Keratinocyte (primary cell): ENCODE measurements around the gene NEU2.

ENCODE experiments used
- EZH2 ChIP-seq: IDR thresholded peaks from one replicate; pipeline ENCODE4 v1.6.1; 2012; ENCODE audit warnings: inconsistent platforms, mild to moderate bottlenecking, low read length, moderate library complexity
- TF ChIP-seq, protein P1 (sequence below), 3 experiments: IDR thresholded peaks in 1 of 3; conservative IDR thresholded peaks in 1 of 3; optimal IDR thresholded peaks in 1 of 3; 2 replicates in 2 of 3; 3 replicates in 1 of 3; pipeline versions ENCODE3 to v1.5.1; 2011; ENCODE audit warnings: low read length in 3 of 3, mild to moderate bottlenecking in 3 of 3, moderate library complexity in 2 of 3, control low read depth in 1 of 3, inconsistent platforms in 1 of 3; ENCODE audit not compliant: insufficient read depth in 2 of 3; ENCODE audit errors: extremely low read depth in 1 of 3

DNA sequence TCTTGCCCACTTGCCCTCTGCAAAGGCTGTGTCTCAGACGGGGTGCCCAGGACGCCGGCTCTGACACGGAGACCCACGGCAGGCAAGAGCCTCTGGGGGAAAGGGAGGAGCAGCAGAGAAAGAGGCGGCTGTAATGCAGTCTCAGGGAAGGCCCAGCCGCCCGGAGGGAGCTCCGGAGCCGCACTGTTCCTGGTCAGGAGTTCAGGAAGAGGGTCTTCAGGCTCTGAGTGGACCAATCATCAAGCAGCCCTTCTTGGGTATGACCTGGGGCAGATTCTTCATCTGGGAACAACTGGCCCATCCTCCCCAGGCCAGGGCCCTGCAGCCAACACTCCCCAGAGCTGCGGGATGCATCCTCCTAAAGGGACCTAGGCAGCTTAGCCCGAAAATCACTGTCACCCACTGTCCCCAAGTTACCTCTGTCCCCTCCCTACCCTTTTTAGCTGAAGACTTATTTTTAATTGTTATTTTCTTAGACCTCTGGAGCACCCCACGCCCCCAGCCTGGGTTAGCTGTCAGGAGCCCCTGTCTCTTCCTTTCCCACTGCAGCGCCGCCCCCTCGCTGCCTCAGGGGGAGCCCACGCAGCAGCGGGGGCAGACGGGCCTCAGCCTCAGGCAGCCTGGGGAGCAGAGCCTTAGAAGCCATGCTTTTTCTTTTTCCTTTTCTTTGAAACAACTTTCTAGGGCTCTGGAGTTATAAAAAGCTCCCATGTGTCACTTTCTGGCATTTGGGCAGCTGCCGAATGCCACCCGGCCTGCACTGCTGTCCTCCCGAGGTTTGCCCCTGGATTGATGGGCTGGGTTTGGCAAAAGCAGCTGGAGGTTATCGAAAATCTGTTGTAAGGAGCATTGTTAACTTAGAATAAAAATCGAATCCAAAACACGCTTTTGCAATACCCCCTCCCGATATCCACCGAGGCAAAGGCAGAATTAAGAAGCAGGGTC lies 644 bp upstream of the NEU2 start:
- TF ChIP-seq, protein P1, sequence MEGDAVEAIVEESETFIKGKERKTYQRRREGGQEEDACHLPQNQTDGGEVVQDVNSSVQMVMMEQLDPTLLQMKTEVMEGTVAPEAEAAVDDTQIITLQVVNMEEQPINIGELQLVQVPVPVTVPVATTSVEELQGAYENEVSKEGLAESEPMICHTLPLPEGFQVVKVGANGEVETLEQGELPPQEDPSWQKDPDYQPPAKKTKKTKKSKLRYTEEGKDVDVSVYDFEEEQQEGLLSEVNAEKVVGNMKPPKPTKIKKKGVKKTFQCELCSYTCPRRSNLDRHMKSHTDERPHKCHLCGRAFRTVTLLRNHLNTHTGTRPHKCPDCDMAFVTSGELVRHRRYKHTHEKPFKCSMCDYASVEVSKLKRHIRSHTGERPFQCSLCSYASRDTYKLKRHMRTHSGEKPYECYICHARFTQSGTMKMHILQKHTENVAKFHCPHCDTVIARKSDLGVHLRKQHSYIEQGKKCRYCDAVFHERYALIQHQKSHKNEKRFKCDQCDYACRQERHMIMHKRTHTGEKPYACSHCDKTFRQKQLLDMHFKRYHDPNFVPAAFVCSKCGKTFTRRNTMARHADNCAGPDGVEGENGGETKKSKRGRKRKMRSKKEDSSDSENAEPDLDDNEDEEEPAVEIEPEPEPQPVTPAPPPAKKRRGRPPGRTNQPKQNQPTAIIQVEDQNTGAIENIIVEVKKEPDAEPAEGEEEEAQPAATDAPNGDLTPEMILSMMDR (optimal IDR thresholded peaks at IDR 0.05 in 1 of 3, IDR thresholded peaks at IDR 0.05 in 1 of 3, conservative IDR thresholded peaks at IDR 0.05 in 1 of 3; ENCODE audit: extremely low read depth in 1 of 3, insufficient read depth in 2 of 3, low read length in 3 of 3) = no peak
- TF ChIP-seq EZH2 = no peak
